H1 (cell line): ENCODE data around the gene PCDHA9. TPM values are rescaled to one million over a fixed set of nuclear protein-coding genes. Genes with fewer than 3 reads are reported as not detected.

Experiments
- CTCF ChIA-PET: fragments of 300-600 bp; sonication (Branson Sonifier 250); formaldehyde crosslinking; loops from one replicate; lab custom pipeline; 2021; ENCODE audit not compliant: partially characterized antibody; lab: Charles Lee
- POLR2A ChIA-PET: fragments of 300-600 bp; sonication (Branson Sonifier 250); formaldehyde crosslinking; loops from one replicate; lab custom pipeline; 2021; ENCODE audit warnings: inconsistent platforms; ENCODE audit not compliant: partially characterized antibody; lab: Charles Lee
- DNase-seq, 2 experiments: peaks; one replicate each; pipeline versions ENCODE4 v3.0.0 to v3.0.0-alpha.2; 2010 to 2022; ENCODE audit warnings: low spot score in 2 of 2, low read depth in 1 of 2, mixed read lengths in 1 of 2
- FAIRE-seq: peaks from 2 replicates; lab custom pipeline; 2011; peaks lifted over from hg19 to GRCh38; lab: Jason Lieb, UNC
- H2AFZ ChIP-seq: 2 replicates; pipeline ENCODE4 v1.8.1; 2012; ENCODE audit warnings: low read length, inconsistent platforms
- H2AK5ac ChIP-seq: 2 replicates; pipeline ENCODE4 v1.6.1; 2013; ENCODE audit warnings: low read depth, low read length
- H2BK120ac ChIP-seq: replicated peaks from 2 replicates; pipeline ENCODE3; 2013; ENCODE audit warnings: low read depth, low read length, inconsistent platforms
- H2BK12ac ChIP-seq: 2 replicates; pipeline ENCODE4 v1.6.1; 2013; ENCODE audit warnings: low read depth, low read length
- H2BK15ac ChIP-seq: 2 replicates; pipeline ENCODE4 v1.6.1; 2013; ENCODE audit warnings: low read length
- H2BK20ac ChIP-seq: 2 replicates; pipeline ENCODE4 v1.6.1; 2013; ENCODE audit warnings: low read length
- H2BK5ac ChIP-seq: 2 replicates; pipeline ENCODE4 v1.6.1; 2013; ENCODE audit warnings: low read depth, low read length
- H3K14ac ChIP-seq: 2 replicates; pipeline ENCODE4 v1.6.1; 2013; ENCODE audit warnings: inconsistent platforms; ENCODE audit not compliant: insufficient read length
- H3K18ac ChIP-seq: 2 replicates; pipeline ENCODE4 v1.6.1; 2013; ENCODE audit warnings: low read length; ENCODE audit errors: extremely low read depth
- H3K23ac ChIP-seq: 2 replicates; pipeline ENCODE4 v1.6.1; 2013; ENCODE audit warnings: inconsistent platforms; ENCODE audit not compliant: insufficient read length
- H3K23me2 ChIP-seq: 2 replicates; pipeline ENCODE4 v1.6.1; 2013; ENCODE audit warnings: low read depth, low read length
- H3K27ac ChIP-seq: 2 replicates; pipeline ENCODE4 v1.6.1; 2011; ENCODE audit warnings: low read depth, low read length, inconsistent platforms
- H3K27me3 ChIP-seq, 4 experiments: replicated peaks in 1 of 4; 1 replicate in 1 of 4; 2 replicates in 3 of 4; pipeline versions ENCODE4 v1.6.1 to v1.8.1; 2011 to 2013; ENCODE audit warnings: low read length in 3 of 4, mild to moderate bottlenecking in 3 of 4, inconsistent platforms in 2 of 4, mixed read lengths in 2 of 4, moderate library complexity in 1 of 4; ENCODE audit not compliant: control insufficient read depth in 3 of 4, insufficient read depth in 3 of 4; ENCODE audit errors: extremely low read depth in 1 of 4
- H3K36me3 ChIP-seq, 4 experiments: 2 replicates each; pipeline versions ENCODE4 v1.6.1 to v1.8.1; 2011 to 2013; ENCODE audit warnings: mild to moderate bottlenecking in 4 of 4, low read length in 3 of 4, moderate library complexity in 2 of 4, control low read depth in 1 of 4, inconsistent platforms in 1 of 4; ENCODE audit not compliant: insufficient read depth in 4 of 4, control insufficient read depth in 2 of 4
- H3K4ac ChIP-seq: replicated peaks from 2 replicates; pipeline ENCODE3; 2013; ENCODE audit warnings: low read length, low read depth, mixed read lengths, inconsistent platforms; ENCODE audit not compliant: insufficient read length
- H3K4me1 ChIP-seq, 4 experiments: replicated peaks in 1 of 4; 1 replicate in 1 of 4; 2 replicates in 3 of 4; pipeline versions ENCODE4 v1.6.1 to v1.8.1; 2011 to 2013; ENCODE audit warnings: low read length in 3 of 4, inconsistent platforms in 2 of 4, mixed read lengths in 1 of 4; ENCODE audit not compliant: insufficient read depth in 4 of 4, control insufficient read depth in 3 of 4
- H3K4me2 ChIP-seq, 2 experiments: 2 replicates each; pipeline versions ENCODE4 v1.6.1 to v1.8.1; 2011 to 2013; ENCODE audit warnings: low read depth in 2 of 2, low read length in 2 of 2, control low read depth in 1 of 2, inconsistent platforms in 1 of 2, mild to moderate bottlenecking in 1 of 2; ENCODE audit not compliant: insufficient read depth in 1 of 2
- H3K4me3 ChIP-seq, 4 experiments: fragments of 200-600, 300-600 bp in 1 of 4; sonication (generic), shearing (Covaris generic), sonication (Bioruptor Twin) in 1 of 4; 2 replicates each; pipeline versions ENCODE4 v1.5.1 to v1.8.1; 2011 to 2016; ENCODE audit warnings: low read length in 4 of 4, low read depth in 3 of 4, control low read depth in 2 of 4, inconsistent platforms in 2 of 4, mild to moderate bottlenecking in 2 of 4, mixed read lengths in 1 of 4, moderate library complexity in 1 of 4; ENCODE audit not compliant: insufficient read depth in 2 of 4; ENCODE audit errors: extremely low read depth in 1 of 4
- H3K56ac ChIP-seq: replicated peaks from 2 replicates; pipeline ENCODE3; 2013; ENCODE audit warnings: low read depth, mild to moderate bottlenecking, mixed read lengths, low read length, inconsistent platforms; ENCODE audit not compliant: insufficient read length
- H3K79me1 ChIP-seq: 2 replicates; pipeline ENCODE4 v1.6.1; 2013; ENCODE audit warnings: low read depth, low read length, control low read depth
- H3K79me2 ChIP-seq, 2 experiments: 2 replicates each; pipeline versions ENCODE4 v1.6.1 to v1.8.1; 2012 to 2013; ENCODE audit warnings: low read length in 2 of 2, mild to moderate bottlenecking in 2 of 2, inconsistent platforms in 1 of 2; ENCODE audit not compliant: insufficient read depth in 2 of 2, control insufficient read depth in 1 of 2
- H3K9ac ChIP-seq, 4 experiments: replicated peaks in 1 of 4; 1 replicate in 1 of 4; 2 replicates in 3 of 4; pipeline versions ENCODE4 v1.6.1 to v1.8.1; 2011 to 2013; ENCODE audit warnings: low read depth in 3 of 4, low read length in 3 of 4, control low read depth in 2 of 4, mild to moderate bottlenecking in 2 of 4, moderate library complexity in 2 of 4, inconsistent platforms in 1 of 4; ENCODE audit errors: extremely low read depth in 1 of 4
- H3K9me3 ChIP-seq, 2 experiments: 2 replicates each; pipeline versions ENCODE4 v1.6.1 to v1.8.1; 2012 to 2013; ENCODE audit warnings: mild to moderate bottlenecking in 2 of 2, moderate library complexity in 2 of 2, control low read depth in 1 of 2, inconsistent platforms in 1 of 2, low read depth in 1 of 2, low read length in 1 of 2, mixed read lengths in 1 of 2; ENCODE audit not compliant: insufficient read depth in 2 of 2
- H4K20me1 ChIP-seq, 2 experiments: replicated peaks in 1 of 2; 2 replicates each; pipeline versions ENCODE3 to v1.8.1; 2011 to 2013; ENCODE audit warnings: inconsistent platforms in 2 of 2, low read length in 2 of 2, mild to moderate bottlenecking in 1 of 2; ENCODE audit not compliant: insufficient read depth in 2 of 2, control insufficient read depth in 1 of 2
- H4K5ac ChIP-seq: 2 replicates; pipeline ENCODE4 v1.6.1; 2013; ENCODE audit warnings: low read length, low read depth, mixed read lengths, inconsistent platforms; ENCODE audit not compliant: insufficient read length
- H4K8ac ChIP-seq: 2 replicates; pipeline ENCODE4 v1.8.0; 2013; ENCODE audit warnings: mild to moderate bottlenecking, moderate library complexity, low read length, inconsistent platforms; ENCODE audit not compliant: insufficient read depth; ENCODE audit errors: extremely low read depth
- H4K91ac ChIP-seq: replicated peaks from 2 replicates; pipeline ENCODE3; 2013; ENCODE audit warnings: low read length, mixed read lengths, inconsistent platforms; ENCODE audit not compliant: insufficient read length
- ASH2L ChIP-seq: fragments of 200-600, 300-600 bp; sonication (generic); IDR thresholded peaks from one replicate; pipeline ENCODE4 v1.7.1; 2017; ENCODE audit warnings: low read length
- CBX5 ChIP-seq: fragments of 300-800, 300-1000 bp; sonication (generic); IDR thresholded peaks from 2 replicates; pipeline ENCODE4 v1.7.1; 2016; ENCODE audit warnings: antibody characterized with exemption, low read length, low read depth
- CBX8 ChIP-seq: fragments of 300-800, 300-1000 bp; sonication (generic); IDR thresholded peaks from 2 replicates; pipeline ENCODE4 v1.7.1; 2016; ENCODE audit warnings: low read depth, low read length, borderline replicate concordance
- CEBPB ChIP-seq: IDR thresholded peaks from 2 replicates; pipeline ENCODE4 v1.6.1; 2012; ENCODE audit warnings: low read depth, low read length
- EZH2 ChIP-seq: fragments of 200-600 bp; sonication (generic); IDR thresholded peaks from 2 replicates; pipeline ENCODE4 v1.7.1; 2012; ENCODE audit warnings: low read depth, mild to moderate bottlenecking, moderate library complexity, low read length, inconsistent platforms; ENCODE audit not compliant: severe bottlenecking
- HDAC6 ChIP-seq: IDR thresholded peaks from one replicate; pipeline ENCODE4 v1.7.1; 2012; ENCODE audit warnings: low read depth, mild to moderate bottlenecking, inconsistent platforms, low read length, moderate library complexity
- MAFK ChIP-seq: IDR thresholded peaks from 2 replicates; pipeline ENCODE4 v1.6.1; 2012; ENCODE audit warnings: low read depth, mild to moderate bottlenecking, improper control_type of control experiment, low read length
- NRF1 ChIP-seq: IDR thresholded peaks from 2 replicates; pipeline ENCODE4 v1.6.1; 2011; ENCODE audit warnings: mild to moderate bottlenecking, low read depth, low read length, improper control_type of control experiment
- POU5F1 ChIP-seq: IDR thresholded peaks from 2 replicates; pipeline ENCODE4 v1.6.1; 2011; ENCODE audit warnings: low read depth, mild to moderate bottlenecking, low read length, moderate library complexity
- RFX5 ChIP-seq: IDR thresholded peaks from 2 replicates; pipeline ENCODE4 v1.6.1; 2011; ENCODE audit warnings: low read depth, low read length, improper control_type of control experiment, borderline replicate concordance
- SRF ChIP-seq: IDR thresholded peaks from 2 replicates; pipeline ENCODE4 v1.6.1; 2011; ENCODE audit warnings: mild to moderate bottlenecking, low read depth, low read length, moderate library complexity
- TBP ChIP-seq: IDR thresholded peaks from 2 replicates; pipeline ENCODE4 v1.6.1; 2011; ENCODE audit warnings: low read depth, low read length, improper control_type of control experiment
- TEAD4 ChIP-seq: IDR thresholded peaks from 2 replicates; pipeline ENCODE4 v1.6.1; 2012; ENCODE audit warnings: low read depth, low read length, inconsistent platforms, mixed read lengths
- ZNF274 ChIP-seq: IDR thresholded peaks from 2 replicates; pipeline ENCODE4 v1.7.0; 2012; ENCODE audit warnings: low read length, borderline replicate concordance; ENCODE audit errors: extremely low read depth
- WGBS, 2 experiments: shearing (Covaris generic) in 1 of 2; methylation state at CpG; one replicate each; pipeline versions ENCODE4 v1.1.6 to v1.1.7; 2013 to 2015; ENCODE audit warnings: low lambda C conversion rate in 2 of 2, mixed read lengths in 2 of 2, inconsistent platforms in 1 of 2, low coverage in 1 of 2, missing lambda C conversion rate in 1 of 2; ENCODE audit not compliant: insufficient replicate concordance in 2 of 2, insufficient coverage in 1 of 2, insufficient read length in 1 of 2; ENCODE audit errors: extremely low coverage in 1 of 2, missing lambda C conversion rate in 1 of 2; 5-methylcytosine and 5-hydroxymethylcytosine counted together
- polyA plus RNA-seq, 7 experiments: library from polyadenylated mRNA; depleted of rRNA in 3 of 7; stranded (reverse) in 5 of 7; unstranded in 2 of 7; fragments of >200 nt in 5 of 7; fragments of 200-250 nt in 2 of 7; gene quantifications; 1 replicate in 5 of 7; 2 replicates in 1 of 7; 4 replicates in 1 of 7; pipeline versions ENCODE4 v1.2.1 to v1.2.3, GENCODE V29; 2011 to 2013; ENCODE audit warnings: missing spikeins in 2 of 7, mixed read lengths in 2 of 7
- total RNA-seq: library from RNA; stranded (reverse); fragmentation: NEBNext Ultra II Directional; extraction: Animal tissue kit (Norgen Biotek cat#: 25700); gene quantifications from 2 replicates; pipeline ENCODE4 v1.2.1, GENCODE V29; 2021
- TF ChIP-seq, protein P1 (sequence below): IDR thresholded peaks from 2 replicates; pipeline ENCODE4 v1.6.1; 2012; ENCODE audit warnings: inconsistent platforms

Gene PCDHA9
- total and polyA plus RNA-seq, 2 of the 8 experiments (the other 6 are each of a cell fraction or from before 2014, with no cell fraction given) = 0.12 to 0.28 TPM

- Histone ChIP-seq H2BK15ac (no peak overlapping the region), H3K4me2 (no peak overlapping the region), H3K23ac (no peak overlapping the region), H3K79me2 (no peaks in the 10 kb centered on the region), H4K5ac (no peak overlapping the region), H3K4ac (no peak overlapping the region), H3K14ac (no peak overlapping the region), H3K23me2 (no peaks in the 10 kb centered on the region), H4K20me1 (peaks cover 0 to 3% of the 10 kb centered on the region in 2 experiments), H3K27ac (no peak overlapping the region), H3K4me1 (no peaks in the 10 kb centered on the region), H3K56ac (no peak overlapping the region), H2BK12ac (no peak overlapping the region), H2AK5ac (no peak overlapping the region), H3K18ac (no peak overlapping the region), H3K79me1 (no peaks in the 10 kb centered on the region), H2AFZ (no peak overlapping the region), H3K9ac (no peak overlapping the region), H2BK120ac (no peak overlapping the region), H4K8ac (no peak overlapping the region), H3K4me3 (no peak overlapping the region), H2BK20ac (no peak overlapping the region), H2BK5ac (no peak overlapping the region), H3K36me3 (peaks cover 0 to 3% (median 0%) of the 10 kb centered on the region in 4 experiments; a peak in 1 of 8 replicates), H4K91ac (no peak overlapping the region), H3K27me3 (no peaks in the 10 kb centered on the region), H3K9me3 (peaks cover 0 to 7% of the 10 kb centered on the region in 2 experiments; a peak in 1 of 4 replicates)
- FAIRE-seq = no peak
- ChIA-PET POLR2A (no interaction called here), CTCF (interaction anchor here (0.7 to 5.5 kb wide), 6 partner anchors 8 to 47 kb away, joined by 3 to 49 read pairs (median 5); partner anchors contain the start of genes PCDHA11 and PCDHA4)
- no peak for DNase-seq
- WGBS, 2 experiments = 88% methylated on average over 6 of the region's 6 CpGs; no CpG with 5 or more reads in 1 of the 2 experiments
- TF ChIP-seq CBX8 (no peak), ASH2L (no peak), CBX5 (no peak), NRF1 (no peak), MAFK (no peak), POU5F1 (no peak), HDAC6 (no peak), ZNF274 (no peak), EZH2 (no peak), TEAD4 (no peak), TBP (no peak), RFX5 (no peak), CEBPB (no peak), SRF (no peak)
- TF ChIP-seq, protein P1, sequence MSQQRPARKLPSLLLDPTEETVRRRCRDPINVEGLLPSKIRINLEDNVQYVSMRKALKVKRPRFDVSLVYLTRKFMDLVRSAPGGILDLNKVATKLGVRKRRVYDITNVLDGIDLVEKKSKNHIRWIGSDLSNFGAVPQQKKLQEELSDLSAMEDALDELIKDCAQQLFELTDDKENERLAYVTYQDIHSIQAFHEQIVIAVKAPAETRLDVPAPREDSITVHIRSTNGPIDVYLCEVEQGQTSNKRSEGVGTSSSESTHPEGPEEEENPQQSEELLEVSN = no peak
Measured at GRCh38 chr5:140822281-140822629, 25.9 kb upstream of the PCDHA9 start.
